ENCODE data around the gene ECM1. TPM values are rescaled to one million over a fixed set of nuclear protein-coding genes. Genes with fewer than 3 reads are reported as not detected.

ECM1 gene
- total and polyA plus RNA-seq, 2 experiments from 2014 or later = 1.9 to 2.9 TPM

DNA sequence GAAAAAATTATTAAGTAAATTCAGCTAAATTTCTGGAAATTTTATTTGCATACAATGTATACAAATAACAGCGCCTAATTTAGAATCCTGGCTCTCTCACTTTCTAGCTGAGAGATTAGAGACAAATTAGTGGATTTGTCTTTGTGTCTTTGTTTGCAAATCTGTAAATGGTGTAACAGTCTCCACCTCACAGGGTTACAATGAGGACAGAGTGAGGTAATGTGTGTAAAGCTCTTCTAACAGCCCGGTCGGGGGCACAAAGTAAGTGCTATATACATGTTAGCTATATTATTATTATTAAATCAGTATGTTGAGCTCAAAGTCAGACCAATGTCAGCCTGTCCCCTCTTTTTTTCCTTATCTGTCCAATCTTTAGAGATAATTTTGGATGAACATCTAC lies 36.3 kb downstream of the ECM1 start:
- DNase-seq (ENCODE audit: low read depth in 1 of 2, low spot score in 1 of 2) = no peak
- Histone ChIP-seq H3K27ac (no peak overlapping the region), H3K9me3 (ENCODE audit: low read depth) (no peaks in the 10 kb centered on the region), H3K4me1 (ENCODE audit: low read depth) (peaks cover 11% of the 10 kb centered on the region), H3K36me3 (no peaks in the 10 kb centered on the region), H3K27me3 (no peaks in the 10 kb centered on the region), H3K4me3 (no peak overlapping the region)
- TF ChIP-seq, protein P1, sequence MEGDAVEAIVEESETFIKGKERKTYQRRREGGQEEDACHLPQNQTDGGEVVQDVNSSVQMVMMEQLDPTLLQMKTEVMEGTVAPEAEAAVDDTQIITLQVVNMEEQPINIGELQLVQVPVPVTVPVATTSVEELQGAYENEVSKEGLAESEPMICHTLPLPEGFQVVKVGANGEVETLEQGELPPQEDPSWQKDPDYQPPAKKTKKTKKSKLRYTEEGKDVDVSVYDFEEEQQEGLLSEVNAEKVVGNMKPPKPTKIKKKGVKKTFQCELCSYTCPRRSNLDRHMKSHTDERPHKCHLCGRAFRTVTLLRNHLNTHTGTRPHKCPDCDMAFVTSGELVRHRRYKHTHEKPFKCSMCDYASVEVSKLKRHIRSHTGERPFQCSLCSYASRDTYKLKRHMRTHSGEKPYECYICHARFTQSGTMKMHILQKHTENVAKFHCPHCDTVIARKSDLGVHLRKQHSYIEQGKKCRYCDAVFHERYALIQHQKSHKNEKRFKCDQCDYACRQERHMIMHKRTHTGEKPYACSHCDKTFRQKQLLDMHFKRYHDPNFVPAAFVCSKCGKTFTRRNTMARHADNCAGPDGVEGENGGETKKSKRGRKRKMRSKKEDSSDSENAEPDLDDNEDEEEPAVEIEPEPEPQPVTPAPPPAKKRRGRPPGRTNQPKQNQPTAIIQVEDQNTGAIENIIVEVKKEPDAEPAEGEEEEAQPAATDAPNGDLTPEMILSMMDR (IDR thresholded peaks at IDR 0.05; ENCODE audit: low read depth, low read length) = no peak

DNA sequence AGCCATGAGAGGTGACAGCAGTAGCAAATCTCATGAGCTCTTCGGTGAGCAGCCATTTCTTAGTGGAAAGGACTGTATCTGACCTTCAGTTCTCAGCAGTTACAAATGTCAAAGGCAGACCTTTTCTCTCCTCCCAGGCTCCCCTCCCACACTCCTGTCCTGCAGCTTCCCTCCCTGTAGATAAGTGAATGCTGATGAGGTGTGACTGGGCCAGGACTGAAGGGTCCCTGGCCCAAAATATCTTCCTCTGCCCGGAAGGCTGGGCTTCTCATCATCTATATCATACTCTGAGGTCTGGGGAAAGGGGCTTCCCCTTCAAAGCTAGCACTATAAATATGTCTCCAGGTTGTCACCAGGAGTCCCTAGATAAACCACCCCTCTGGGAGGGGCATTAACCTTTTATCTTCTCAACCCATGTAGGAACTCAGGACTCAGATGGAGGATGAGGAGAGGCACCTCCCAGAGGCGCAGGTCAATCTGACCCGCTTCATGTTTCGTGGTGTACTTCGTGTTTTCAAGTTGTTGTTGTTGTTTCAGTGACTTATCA lies 37.6 kb downstream of the ECM1 start:
- peak overlapping the region; percentile 78 for H3K27ac ChIP-seq
- H3K4me3 ChIP-seq = no peak overlapping the region

DNA sequence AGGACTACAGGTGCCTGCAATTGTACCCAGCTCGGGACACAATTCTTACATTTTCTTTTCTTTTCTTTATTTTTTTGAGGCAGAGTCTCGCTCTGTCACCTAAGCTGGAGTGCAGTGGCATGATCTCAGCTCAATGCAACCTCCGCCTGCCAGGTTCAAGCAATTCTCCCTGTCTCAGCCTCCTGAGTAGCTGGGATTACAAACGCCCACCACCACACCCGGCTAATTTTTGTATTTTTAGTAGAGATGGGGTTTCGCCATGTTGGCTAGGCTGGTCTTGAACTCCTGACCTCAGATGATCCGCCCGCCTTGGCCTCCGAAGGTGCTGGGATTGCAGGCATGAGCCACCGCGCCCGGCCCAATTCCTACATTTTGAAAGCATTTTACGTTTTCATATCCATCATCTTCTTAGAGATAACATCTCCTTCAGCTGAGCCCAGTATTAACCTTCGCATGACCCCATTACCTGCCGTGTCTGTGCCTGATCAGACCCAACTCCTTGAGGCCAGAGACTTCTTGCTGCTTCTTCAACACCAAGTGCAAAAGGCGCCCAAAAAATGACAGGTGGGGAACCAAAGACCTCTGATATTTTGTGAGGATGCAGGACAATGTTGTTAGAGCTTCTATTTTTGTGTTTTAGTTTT lies 38.5 kb downstream of the ECM1 start:
- TF ChIP-seq, protein P1 (IDR thresholded peaks at IDR 0.05; ENCODE audit: low read depth, low read length) = no peak
- Histone ChIP-seq H3K36me3 (no peaks in the 10 kb centered on the region), H3K4me3 (no peak overlapping the region), H3K27ac (no peak overlapping the region), H3K9me3 (ENCODE audit: low read depth) (no peaks in the 10 kb centered on the region), H3K27me3 (no peaks in the 10 kb centered on the region), H3K4me1 (ENCODE audit: low read depth) (peaks cover 11% of the 10 kb centered on the region)
- no peak for DNase-seq (ENCODE audit: low read depth in 1 of 2, low spot score in 1 of 2)

More for the DNA sequence above, 37.6 kb downstream of the ECM1 start:
- TF ChIP-seq, protein P1 (IDR thresholded peaks at IDR 0.05; ENCODE audit: low read depth, low read length) = no peak
- H3K36me3 ChIP-seq = no peaks in the 10 kb centered on the region
- DNase-seq (ENCODE audit: low read depth in 1 of 2, low spot score in 1 of 2) = no peak
- H3K4me1 ChIP-seq (ENCODE audit: low read depth) = peaks cover 11% of the 10 kb centered on the region
- H3K9me3 ChIP-seq (ENCODE audit: low read depth) = no peaks in the 10 kb centered on the region
- H3K27me3 ChIP-seq = no peaks in the 10 kb centered on the region

DNA sequence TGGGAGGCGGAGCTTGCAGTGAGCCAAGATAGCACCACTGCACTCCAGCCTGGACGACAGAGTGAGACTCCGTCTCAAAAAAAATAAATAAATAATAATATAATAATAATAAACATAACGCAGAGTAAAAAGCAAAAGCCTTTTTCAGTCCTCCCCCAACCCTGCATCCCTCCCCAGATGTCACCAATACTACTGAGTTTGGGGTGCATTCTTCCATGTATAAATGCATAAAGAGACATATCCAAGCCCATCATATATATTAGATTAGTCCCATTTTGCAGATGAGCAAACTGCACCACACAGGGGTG lies 40.4 kb downstream of the ECM1 start:
- no peaks in the 10 kb centered on the region for H3K27me3 ChIP-seq
- no peaks in the 10 kb centered on the region for H3K9me3 ChIP-seq (ENCODE audit: low read depth)
- H3K4me1 ChIP-seq (ENCODE audit: low read depth) = peaks cover 20% of the 10 kb centered on the region
- no peaks in the 10 kb centered on the region for H3K36me3 ChIP-seq
- no peak for DNase-seq (ENCODE audit: low read depth in 1 of 2, low spot score in 1 of 2)
- H3K27ac ChIP-seq = peak overlapping the region; percentile 61
- peak overlapping the region; percentile 43 for H3K4me3 ChIP-seq
- TF ChIP-seq, protein P1 (IDR thresholded peaks at IDR 0.05; ENCODE audit: low read depth, low read length) = no peak

DNA sequence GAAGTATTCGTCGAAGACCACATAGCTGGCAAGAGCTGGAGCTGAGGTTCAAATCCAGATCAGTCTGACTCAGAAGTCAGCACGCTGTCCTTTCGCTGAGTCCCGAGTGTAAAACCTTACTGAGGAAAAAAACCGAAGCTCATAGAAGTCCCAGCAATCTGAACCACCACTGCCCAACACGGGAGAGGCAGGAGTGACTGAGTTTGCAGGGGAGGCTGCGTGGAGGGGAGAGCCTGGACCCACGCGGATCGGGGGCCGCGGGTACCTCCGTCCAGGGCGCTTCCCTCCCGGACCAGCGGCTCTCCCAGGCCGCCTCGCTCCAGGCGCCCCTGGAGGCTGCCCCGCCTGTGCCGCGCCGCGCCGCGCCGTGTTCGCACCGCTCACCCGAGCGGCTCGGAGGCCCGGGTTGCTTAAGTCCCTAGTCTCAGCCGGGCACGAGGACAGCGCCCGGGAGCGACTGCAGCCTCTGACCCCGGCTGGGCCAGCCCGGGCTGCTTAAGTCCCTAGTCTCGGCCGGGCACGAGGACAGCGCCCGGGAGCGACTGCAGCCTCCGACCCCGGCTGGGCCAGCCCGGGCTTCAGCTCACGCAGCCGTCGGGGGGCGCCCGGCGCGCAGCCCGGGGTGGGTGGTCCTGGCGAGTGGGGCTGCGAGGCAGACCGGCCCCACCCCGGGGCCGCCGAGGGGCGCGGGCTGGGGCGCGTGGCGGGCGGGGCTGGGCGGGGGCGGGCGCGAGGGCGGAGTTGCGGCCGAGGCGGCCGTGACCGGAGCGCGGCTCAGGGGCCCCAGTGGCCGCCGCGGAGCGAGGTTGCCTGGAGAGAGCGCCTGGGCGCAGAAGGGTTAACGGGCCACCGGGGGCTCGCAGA lies 41.0 kb downstream of the ECM1 start, which contains the start of gene ADAMTSL4:
Gene ADAMTSL4 (plus strand): TSS at position 777 of the 864 bp plus-strand sequence. CDS start 2,881 bp downstream, outside the sequence.
- peaks cover 20% of the 10 kb centered on the region for H3K4me1 ChIP-seq (ENCODE audit: low read depth)
- H3K27me3 ChIP-seq = no peaks in the 10 kb centered on the region
- H3K9me3 ChIP-seq (ENCODE audit: low read depth) = no peaks in the 10 kb centered on the region
- DNase-seq (ENCODE audit: low read depth in 1 of 2, low spot score in 1 of 2) = peak; percentile 84 to 87
- peak within 1 kb of the TSS; percentile 73 for H3K27ac ChIP-seq
- no peaks in the 10 kb centered on the region for H3K36me3 ChIP-seq
- peak within 1 kb of the TSS; percentile 43 for H3K4me3 ChIP-seq
- TF ChIP-seq, protein P1 (IDR thresholded peaks at IDR 0.05; ENCODE audit: low read depth, low read length) = peak; percentile 34

Measured in cardiac muscle cell (in vitro differentiated cells and primary cell).